Karpas-422 (cell line): ENCODE results near the gene TCF25. TPM values are rescaled to one million over a fixed set of nuclear protein-coding genes. Genes with fewer than 3 reads are reported as not detected.

ENCODE experiments used
- DNase-seq: peaks from one replicate; pipeline ENCODE4 v3.0.0-alpha.2; 2015
- H2AFZ ChIP-seq: fragments of 200-600 bp; sonication (generic); 2 replicates; pipeline ENCODE4 v1.6.1; 2014; ENCODE audit warnings: antibody characterized with exemption, low read length, mixed read lengths
- H3K27ac ChIP-seq: fragments of 200-600 bp; sonication (generic); 2 replicates; pipeline ENCODE4 v1.5.1; 2014; ENCODE audit warnings: mild to moderate bottlenecking, low read length, moderate library complexity
- H3K27me3 ChIP-seq: fragments of 200-600 bp; sonication (generic); 2 replicates; pipeline ENCODE4 v1.6.1; 2014; ENCODE audit warnings: low read length, mixed read lengths
- H3K36me3 ChIP-seq: fragments of 200-600 bp; sonication (generic); 2 replicates; pipeline ENCODE4 v1.6.1; 2014; ENCODE audit warnings: low read length, mixed read lengths; ENCODE audit not compliant: insufficient read depth
- H3K4me1 ChIP-seq: fragments of 200-600 bp; sonication (generic); 2 replicates; pipeline ENCODE4 v1.6.1; 2014; ENCODE audit warnings: mild to moderate bottlenecking, low read length, mixed read lengths
- H3K4me2 ChIP-seq: fragments of 200-600 bp; sonication (generic); 2 replicates; pipeline ENCODE4 v1.6.1; 2014; ENCODE audit warnings: low read length, low read depth, mild to moderate bottlenecking; ENCODE audit not compliant: poor library complexity, severe bottlenecking
- H3K4me3 ChIP-seq: fragments of 200-600 bp; sonication (generic); 2 replicates; pipeline ENCODE4 v1.5.1; 2014; ENCODE audit warnings: mild to moderate bottlenecking, antibody characterized with exemption, low read length, mixed read lengths
- H3K79me2 ChIP-seq: fragments of 200-600 bp; sonication (generic); 2 replicates; pipeline ENCODE4 v1.6.1; 2014; ENCODE audit warnings: mild to moderate bottlenecking, low read length, mixed read lengths
- H3K9ac ChIP-seq: fragments of 200-600 bp; sonication (generic); 2 replicates; pipeline ENCODE4 v1.6.0; 2014; ENCODE audit warnings: low read length
- H3K9me2 ChIP-seq: fragments of 200-600 bp; sonication (generic), shearing (Covaris generic); replicated peaks from 2 replicates; pipeline ENCODE4 v1.6.0; 2014; ENCODE audit warnings: mild to moderate bottlenecking, low read length, moderate library complexity; ENCODE audit not compliant: insufficient read depth
- H3K9me3 ChIP-seq: fragments of 300-700, 200-600 bp; sonication (generic); 2 replicates; pipeline ENCODE4 v1.6.1; 2014; ENCODE audit warnings: low read length, mixed read lengths
- H4K20me1 ChIP-seq: fragments of 200-600 bp; sonication (generic); 2 replicates; pipeline ENCODE4 v1.6.1; 2014; ENCODE audit warnings: mild to moderate bottlenecking, antibody characterized with exemption, low read length, low read depth; ENCODE audit not compliant: insufficient read depth
- total RNA-seq: library from RNA; depleted of rRNA; stranded (reverse); fragments of >200 nt; shearing (Covaris generic); gene quantifications from 2 replicates; pipeline ENCODE4 v1.2.3, GENCODE V29; 2014; ENCODE audit warnings: low replicate concordance

Gene TCF25
- total RNA-seq, 1 experiment from 2014 or later = 71.8 TPM

DNA sequence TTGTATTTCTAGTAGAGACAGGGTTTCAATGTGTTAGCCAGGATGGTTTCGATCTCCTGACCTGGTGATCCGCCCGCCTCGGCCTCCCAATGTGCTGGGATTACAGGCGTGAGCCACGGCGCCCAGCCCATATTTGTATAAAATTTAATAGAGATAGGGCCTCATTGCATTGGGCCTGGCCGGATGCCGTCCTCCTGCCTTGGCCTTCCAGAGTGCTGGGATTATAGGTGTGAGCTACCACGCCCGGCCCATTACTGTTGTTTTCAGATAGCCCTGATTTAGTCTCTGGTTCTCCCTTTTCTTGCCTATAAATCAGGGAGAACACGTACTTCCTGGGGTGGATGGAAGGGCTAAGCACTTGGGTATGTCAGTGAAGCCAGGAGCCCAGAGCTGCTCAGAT lies 78.7 kb downstream of the TCF25 start:
- DNase-seq = no peak
- Histone ChIP-seq H3K9me3 (no peaks in the 10 kb centered on the region), H3K36me3 (peaks cover 32% of the 10 kb centered on the region), H4K20me1 (no peaks in the 10 kb centered on the region; the same call in 1 of the 2 replicates), H3K27me3 (no peaks in the 10 kb centered on the region), H3K79me2 (peaks cover 57% of the 10 kb centered on the region), H3K9ac (peak overlapping the region; percentile 63), H3K27ac (peak overlapping the region; percentile 95), H3K4me2 (peak overlapping the region; percentile 64), H3K4me1 (peaks cover 88% of the 10 kb centered on the region), H3K9me2 (no peaks in the 10 kb centered on the region), H2AFZ (no peak overlapping the region), H3K4me3 (peak overlapping the region; percentile 49; the same call in 1 of the 2 replicates)

DNA sequence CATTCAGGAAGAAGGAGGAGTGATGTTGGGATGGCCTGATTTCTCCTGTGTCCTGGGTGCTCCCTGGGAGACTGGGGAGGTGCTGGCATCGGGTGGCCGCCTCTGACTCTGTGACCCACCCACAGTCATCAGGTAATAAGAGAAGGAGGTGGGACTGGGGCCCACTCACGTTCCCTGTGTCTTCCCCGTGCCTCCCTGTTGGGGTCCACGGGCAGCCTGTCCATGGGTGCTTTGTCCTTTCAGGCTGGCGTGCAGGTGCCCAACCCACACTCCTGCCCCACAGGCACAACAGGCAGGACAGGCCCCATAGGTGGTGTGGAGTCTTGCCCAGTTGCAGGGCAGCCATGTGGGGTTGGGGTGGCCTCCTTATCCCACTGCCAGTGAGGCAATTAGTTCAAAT lies 79.2 kb downstream of the TCF25 start:
- peak overlapping the region; percentile 63 for H3K9ac ChIP-seq
- H3K27me3 ChIP-seq = no peaks in the 10 kb centered on the region
- H3K9me2 ChIP-seq = no peaks in the 10 kb centered on the region
- peaks cover 37% of the 10 kb centered on the region for H3K36me3 ChIP-seq
- H3K9me3 ChIP-seq = no peaks in the 10 kb centered on the region
- DNase-seq = no peak
- H3K4me2 ChIP-seq = peak overlapping the region; percentile 64
- peak overlapping the region; percentile 49; the same call in 1 of the 2 replicates for H3K4me3 ChIP-seq
- H2AFZ ChIP-seq = no peak overlapping the region
- H3K27ac ChIP-seq = peak overlapping the region; percentile 95
- H3K79me2 ChIP-seq = peaks cover 62% of the 10 kb centered on the region
- peaks cover 88% of the 10 kb centered on the region for H3K4me1 ChIP-seq
- H4K20me1 ChIP-seq = no peaks in the 10 kb centered on the region; the same call in 1 of the 2 replicates

DNA sequence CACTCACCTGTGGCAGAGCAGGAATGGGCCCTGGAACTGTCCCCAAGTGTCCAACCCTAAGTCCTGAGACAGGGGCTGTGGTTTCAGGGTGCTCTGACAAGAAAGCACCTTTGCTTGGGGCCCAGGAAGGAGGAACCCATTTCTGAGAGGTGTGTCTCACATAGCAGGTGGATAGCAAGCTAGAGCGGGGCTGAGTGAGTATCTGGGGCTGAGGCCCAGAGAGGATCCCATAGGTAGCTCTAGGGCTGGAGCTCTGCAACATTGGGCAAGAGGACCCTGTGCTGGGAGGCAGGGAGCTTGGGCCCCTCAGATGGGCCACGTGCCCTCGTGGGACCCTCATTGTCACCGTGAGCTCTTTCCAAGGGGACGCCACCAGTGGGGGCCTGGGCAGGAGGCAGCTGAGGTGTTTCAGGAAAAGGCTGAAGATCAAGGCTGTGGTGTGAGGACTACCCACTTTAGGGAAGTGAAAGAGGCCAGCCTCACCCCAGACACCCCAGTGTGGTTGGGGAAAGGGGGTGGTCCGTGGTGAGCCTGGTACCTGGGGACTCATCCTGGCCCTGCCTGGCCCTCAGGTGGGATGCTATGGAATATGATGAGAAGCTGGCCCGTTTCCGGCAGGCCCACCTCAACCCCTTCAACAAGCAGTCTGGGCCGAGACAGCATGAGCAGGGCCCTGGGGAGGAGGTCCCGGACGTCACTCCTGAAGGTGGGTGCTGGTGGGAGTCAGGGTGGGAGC lies 80.4 kb downstream of the TCF25 start:
- no peaks in the 10 kb centered on the region for H3K27me3 ChIP-seq
- H3K9me2 ChIP-seq = no peaks in the 10 kb centered on the region
- peak overlapping the region; percentile 49; the same call in 1 of the 2 replicates for H3K4me3 ChIP-seq
- H3K4me2 ChIP-seq = peak overlapping the region; percentile 64
- peaks cover 83% of the 10 kb centered on the region for H3K4me1 ChIP-seq
- H4K20me1 ChIP-seq = peaks cover 5% of the 10 kb centered on the region; the same call in 1 of the 2 replicates
- peaks cover 50% of the 10 kb centered on the region for H3K36me3 ChIP-seq
- H3K9me3 ChIP-seq = no peaks in the 10 kb centered on the region
- DNase-seq = peak; percentile 77
- no peak overlapping the region for H2AFZ ChIP-seq
- peak overlapping the region; percentile 95 for H3K27ac ChIP-seq
- peaks cover 74% of the 10 kb centered on the region for H3K79me2 ChIP-seq
- H3K9ac ChIP-seq = peak overlapping the region; percentile 63

GRCh38 chr16:89954462-89954861 lies 81.1 kb downstream of the TCF25 start:
- Histone ChIP-seq H4K20me1 (peaks cover 8% of the 10 kb centered on the region; the same call in 1 of the 2 replicates), H3K9ac (peak overlapping the region; percentile 63), H3K4me2 (peak overlapping the region; percentile 64), H3K27me3 (no peaks in the 10 kb centered on the region), H3K9me3 (no peaks in the 10 kb centered on the region), H3K36me3 (peaks cover 54% of the 10 kb centered on the region), H3K9me2 (no peaks in the 10 kb centered on the region), H2AFZ (no peak overlapping the region), H3K79me2 (peaks cover 73% of the 10 kb centered on the region), H3K4me3 (peak overlapping the region; percentile 49; the same call in 1 of the 2 replicates), H3K4me1 (peaks cover 83% of the 10 kb centered on the region), H3K27ac (peak overlapping the region; percentile 95)
- no peak for DNase-seq

- Histone ChIP-seq H3K9ac (peak overlapping the region; percentile 63), H3K4me3 (no peak overlapping the region; the same call in 1 of the 2 replicates), H3K4me2 (peak overlapping the region; percentile 64), H4K20me1 (peaks cover 14% of the 10 kb centered on the region; the same call in 1 of the 2 replicates), H3K9me3 (no peaks in the 10 kb centered on the region), H3K79me2 (peaks cover 66% of the 10 kb centered on the region), H2AFZ (no peak overlapping the region), H3K36me3 (peaks cover 54% of the 10 kb centered on the region), H3K27me3 (no peaks in the 10 kb centered on the region), H3K27ac (peak overlapping the region; percentile 95), H3K4me1 (peaks cover 76% of the 10 kb centered on the region), H3K9me2 (no peaks in the 10 kb centered on the region)
- no peak for DNase-seq
Observed at GRCh38 chr16:89955001-89955685, 81.8 kb downstream of the TCF25 start.

- Histone ChIP-seq H3K4me2 (peak overlapping the region; percentile 33), H2AFZ (no peak overlapping the region), H3K4me1 (peaks cover 61% of the 10 kb centered on the region), H3K36me3 (peaks cover 44% of the 10 kb centered on the region), H3K27me3 (no peaks in the 10 kb centered on the region), H3K9ac (peak overlapping the region; percentile 56), H3K9me2 (no peaks in the 10 kb centered on the region), H4K20me1 (peaks cover 27% of the 10 kb centered on the region; the same call in 1 of the 2 replicates), H3K79me2 (peaks cover 51% of the 10 kb centered on the region), H3K27ac (peak overlapping the region; percentile 95), H3K9me3 (no peaks in the 10 kb centered on the region), H3K4me3 (no peak overlapping the region)
- peak; percentile 91 for DNase-seq
Observed at GRCh38 chr16:89956505-89957215, 83.3 kb downstream of the TCF25 start.

GRCh38 chr16:89957216-89957785 lies 83.9 kb downstream of the TCF25 start:
- H3K4me1 ChIP-seq = peaks cover 54% of the 10 kb centered on the region
- H3K27ac ChIP-seq = peak overlapping the region; percentile 95
- no peaks in the 10 kb centered on the region for H3K27me3 ChIP-seq
- DNase-seq = no peak
- no peaks in the 10 kb centered on the region for H3K9me3 ChIP-seq
- H4K20me1 ChIP-seq = peaks cover 28% of the 10 kb centered on the region; the same call in 1 of the 2 replicates
- peaks cover 47% of the 10 kb centered on the region for H3K79me2 ChIP-seq
- peak overlapping the region; percentile 56 for H3K9ac ChIP-seq
- peaks cover 46% of the 10 kb centered on the region for H3K36me3 ChIP-seq
- H2AFZ ChIP-seq = no peak overlapping the region
- H3K9me2 ChIP-seq = no peaks in the 10 kb centered on the region
- H3K4me3 ChIP-seq = no peak overlapping the region
- peak overlapping the region; percentile 33 for H3K4me2 ChIP-seq
